HG03565 (cell line): Measurements from ENCODE around the gene OR2L8.

Experiments
- ATAC-seq: cut with Tn5 transposase; IDR thresholded peaks from one replicate; pipeline ENCODE4 v1.9.1; 2021; ENCODE audit warnings: mild to moderate bottlenecking, moderate library complexity; ENCODE audit not compliant: unreplicated experiment

Gene OR2L8

GRCh38 chr1:247948558-247948957, at the start of gene OR2L8:
OR2L8 (plus strand) TSS chr1:247948858; CDS start chr1:247948858, 0 bp downstream.
- ATAC-seq = no peak

- no peak for ATAC-seq
Observed at GRCh38 chr1:247904122-247904521, 44.5 kb upstream of the OR2L8 start.

DNA sequence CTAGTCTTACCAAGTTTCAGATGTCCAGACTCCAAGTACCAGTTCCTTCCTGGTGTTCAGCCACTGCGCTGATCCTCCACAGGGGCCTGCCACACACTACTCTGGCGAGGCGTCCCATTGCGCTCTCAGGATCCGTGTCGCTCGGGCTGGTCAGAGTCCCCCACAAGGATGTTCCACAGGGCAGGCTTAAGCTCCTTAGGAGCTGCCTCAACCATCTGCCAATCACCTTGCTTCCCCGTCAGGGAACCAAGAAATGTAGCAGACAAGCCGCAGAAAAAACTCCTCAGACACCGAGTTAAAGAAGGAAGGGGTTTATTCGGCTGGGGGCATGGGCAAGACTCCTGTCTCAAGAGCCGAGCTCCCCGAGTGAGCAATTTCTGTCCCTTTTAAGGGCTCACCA, 43.5 kb upstream of the OR2L8 start:
- ATAC-seq = no peak

- no peak for ATAC-seq
Observed at GRCh38 chr1:247905910-247906503, 42.7 kb upstream of the OR2L8 start.

DNA sequence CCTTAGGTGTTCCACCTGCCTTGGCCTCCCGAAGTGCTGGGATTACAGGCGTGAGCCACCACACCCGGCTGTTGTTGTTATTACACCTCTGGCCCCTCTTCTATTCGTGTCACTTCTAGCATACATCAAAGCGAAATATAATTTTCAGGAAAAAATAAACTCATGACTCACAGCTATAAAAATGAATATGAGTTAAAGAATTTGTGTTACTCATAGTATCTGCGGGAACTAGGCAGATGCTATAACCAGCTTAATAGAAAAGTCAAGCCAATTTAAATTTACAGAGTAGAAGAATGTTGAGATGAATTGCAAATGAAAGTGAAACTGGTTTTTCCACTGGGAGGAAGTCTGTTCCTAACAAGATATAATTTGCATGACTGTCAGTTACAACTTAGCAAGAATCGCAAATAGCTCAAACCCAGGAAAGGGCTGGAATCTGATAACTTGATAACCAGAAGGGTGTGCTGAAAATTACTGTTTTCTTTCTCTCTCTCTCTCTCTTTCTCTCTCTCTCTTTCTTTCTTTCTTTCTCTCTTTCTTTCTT, 42.1 kb upstream of the OR2L8 start:
- no peak for ATAC-seq

DNA sequence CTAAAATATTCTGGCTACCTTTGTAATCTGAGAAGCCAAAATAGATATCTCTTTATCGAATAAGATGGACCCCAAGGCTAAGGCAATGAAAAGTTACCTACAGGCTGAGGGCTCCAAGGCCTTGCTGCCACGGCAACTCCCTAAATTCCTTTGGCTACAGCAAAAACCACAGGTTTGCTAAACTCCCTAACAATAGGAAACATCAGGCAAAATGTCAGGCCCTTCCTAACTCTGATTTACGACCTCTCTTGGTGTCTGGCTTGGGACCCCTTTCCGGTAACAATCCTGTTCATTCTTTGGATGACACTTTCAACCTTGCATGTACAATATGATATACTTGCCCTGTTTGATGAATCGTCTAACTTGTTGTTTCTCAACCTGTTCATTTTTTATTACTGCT, 39.9 kb upstream of the OR2L8 start:
- ATAC-seq = no peak

- no peak for ATAC-seq
Observed at GRCh38 chr1:247913786-247914185, 34.9 kb upstream of the OR2L8 start.

- no peak for ATAC-seq
Observed at GRCh38 chr1:247914941-247915662, 33.6 kb upstream of the OR2L8 start.

- ATAC-seq = no peak
Observed at GRCh38 chr1:247919952-247920351, 28.7 kb upstream of the OR2L8 start, which contains the start of gene OR2T8. OR2T8 (plus strand) TSS chr1:247920252; CDS start chr1:247921018, 766 bp downstream.

GRCh38 chr1:247923941-247924340, 24.7 kb upstream of the OR2L8 start:
- no peak for ATAC-seq

GRCh38 chr1:247924868-247925267, 23.8 kb upstream of the OR2L8 start, which contains the start of gene OR2AJ1:
OR2AJ1 (plus strand) TSS chr1:247924889; CDS start chr1:247933769, 8,880 bp downstream.
- no peak for ATAC-seq

DNA sequence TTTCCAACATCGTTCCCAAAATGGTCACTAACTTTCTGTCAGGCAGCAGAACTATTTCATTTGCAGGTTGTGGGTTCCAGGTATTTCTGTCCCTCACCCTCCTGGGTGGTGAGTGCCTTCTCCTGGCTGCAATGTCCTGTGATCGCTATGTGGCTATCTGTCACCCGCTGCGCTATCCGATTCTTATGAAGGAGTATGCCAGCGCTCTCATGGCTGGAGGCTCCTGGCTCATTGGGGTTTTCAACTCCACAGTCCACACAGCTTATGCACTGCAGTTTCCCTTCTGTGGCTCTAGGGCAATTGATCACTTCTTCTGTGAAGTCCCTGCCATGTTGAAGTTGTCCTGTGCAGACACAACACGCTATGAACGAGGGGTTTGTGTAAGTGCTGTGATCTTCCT, 14.7 kb upstream of the OR2L8 start:
- no peak for ATAC-seq

- ATAC-seq = no peak
Observed at GRCh38 chr1:247935781-247936180, 12.9 kb upstream of the OR2L8 start.

- no peak for ATAC-seq
Observed at GRCh38 chr1:247936415-247936814, 12.2 kb upstream of the OR2L8 start.

GRCh38 chr1:247936965-247937734, 11.5 kb upstream of the OR2L8 start:
- ATAC-seq = peak; percentile 99

DNA sequence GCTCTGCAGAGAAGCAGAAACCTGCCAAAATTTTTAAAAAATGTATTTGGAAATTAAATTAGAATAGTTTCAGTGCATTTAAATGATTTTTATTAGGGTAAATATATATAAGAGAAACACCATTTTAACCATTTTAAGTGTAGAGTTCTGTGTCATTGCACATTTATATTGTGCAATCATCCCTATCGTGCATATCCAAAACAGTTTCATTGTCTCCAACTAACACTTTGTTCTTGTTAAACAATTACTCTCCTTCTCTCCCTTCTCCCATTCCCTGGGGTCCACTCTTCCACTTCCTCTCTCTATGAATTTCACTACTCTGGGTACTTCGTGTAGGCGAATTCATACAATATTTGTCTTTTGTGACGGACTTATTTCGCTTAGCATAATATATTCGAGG, 6.0 kb upstream of the OR2L8 start:
- no peak for ATAC-seq

GRCh38 chr1:247953408-247953807, 4.8 kb downstream of the OR2L8 start:
- ATAC-seq = no peak

GRCh38 chr1:247961791-247962190, 13.1 kb downstream of the OR2L8 start:
- ATAC-seq = no peak

- ATAC-seq = no peak
Observed at GRCh38 chr1:247962911-247963588, 14.4 kb downstream of the OR2L8 start.

- no peak for ATAC-seq
Observed at GRCh38 chr1:247964933-247965332, 16.3 kb downstream of the OR2L8 start, which contains the start of gene OR2AK2. OR2AK2 (plus strand) TSS chr1:247965233; CDS start chr1:247965377, 144 bp downstream.
